Measurements from ENCODE around the gene PPP2R2C.

The PPP2R2C gene

GRCh38 chr4:6369511-6369910 is 102.9 kb downstream of the PPP2R2C start:
- no peak for DNase-seq
- no peaks in the 10 kb centered on the region for H3K36me3 ChIP-seq (ENCODE audit: control insufficient read depth in 4 of 4, insufficient read depth in 4 of 4, low read length in 3 of 4)
- no peak overlapping the region for H3K27ac ChIP-seq (ENCODE audit: insufficient read depth in 1 of 2, low read depth in 1 of 2, low read length in 2 of 2, poor library complexity in 1 of 2, severe bottlenecking in 2 of 2)
- no peaks in the 10 kb centered on the region for H3K4me1 ChIP-seq (ENCODE audit: control extremely low read depth in 1 of 4, control insufficient read depth in 4 of 4, insufficient read depth in 4 of 4, low read length in 3 of 4)
- no peaks in the 10 kb centered on the region for H3K9me3 ChIP-seq (ENCODE audit: control extremely low read depth in 1 of 5, control insufficient read depth in 4 of 5, insufficient read depth in 2 of 5, low read depth in 1 of 5, low read length in 4 of 5)
- WGBS (ENCODE audit: insufficient coverage) = 65% methylated on average over 7 of the region's 8 CpGs
- POLR2A ChIA-PET = no interaction called here
- peaks cover 0 to 59% (median 3%) of the 10 kb centered on the region in 5 experiments for H3K27me3 ChIP-seq (replicated peaks in 2 of 5; ENCODE audit: control insufficient read depth in 4 of 5, insufficient read depth in 5 of 5, low read length in 4 of 5)
- no peak overlapping the region for H3K4me3 ChIP-seq (ENCODE audit: control insufficient read depth in 1 of 7, extremely low read depth in 1 of 7, insufficient read depth in 4 of 7, low read depth in 2 of 7, low read length in 6 of 7)
- CTCF ChIA-PET = interaction anchor here (1.6 kb wide), 1 partner anchor 37 kb away, joined by 6 read pairs; no protein-coding TSS in a partner anchor

- ChIA-PET CTCF (interaction anchor here (1.6 kb wide), 1 partner anchor 36 kb away, joined by 6 read pairs; no protein-coding TSS in a partner anchor), POLR2A (no interaction called here)
- H3K9me3 ChIP-seq (ENCODE audit: control extremely low read depth in 1 of 5, control insufficient read depth in 4 of 5, insufficient read depth in 2 of 5, low read depth in 1 of 5, low read length in 4 of 5) = no peaks in the 10 kb centered on the region
- H3K36me3 ChIP-seq (ENCODE audit: control insufficient read depth in 4 of 4, insufficient read depth in 4 of 4, low read length in 3 of 4) = no peaks in the 10 kb centered on the region
- peaks cover 0 to 64% (median 3%) of the 10 kb centered on the region in 5 experiments for H3K27me3 ChIP-seq (replicated peaks in 2 of 5; ENCODE audit: control insufficient read depth in 4 of 5, insufficient read depth in 5 of 5, low read length in 4 of 5)
- 85% methylated on average over 6 of the region's 8 CpGs for WGBS (ENCODE audit: insufficient coverage)
- no peak for DNase-seq
- no peak overlapping the region for H3K4me3 ChIP-seq (ENCODE audit: control insufficient read depth in 1 of 7, extremely low read depth in 1 of 7, insufficient read depth in 4 of 7, low read depth in 2 of 7, low read length in 6 of 7)
- H3K27ac ChIP-seq (ENCODE audit: insufficient read depth in 1 of 2, low read depth in 1 of 2, low read length in 2 of 2, poor library complexity in 1 of 2, severe bottlenecking in 2 of 2) = no peak overlapping the region
- no peaks in the 10 kb centered on the region for H3K4me1 ChIP-seq (ENCODE audit: control extremely low read depth in 1 of 4, control insufficient read depth in 4 of 4, insufficient read depth in 4 of 4, low read length in 3 of 4)
These were observed 103.4 kb downstream of the PPP2R2C start for GRCh38 chr4:6369035-6369434.

GRCh38 chr4:6368601-6369000 is 103.8 kb downstream of the PPP2R2C start:
- 89% methylated on average over 3 of the region's 12 CpGs for WGBS (ENCODE audit: insufficient coverage)
- ChIA-PET POLR2A (no interaction called here), CTCF (no interaction called here)
- Histone ChIP-seq H3K4me1 (ENCODE audit: control extremely low read depth in 1 of 4, control insufficient read depth in 4 of 4, insufficient read depth in 4 of 4, low read length in 3 of 4) (no peaks in the 10 kb centered on the region), H3K27me3 (replicated peaks in 2 of 5; ENCODE audit: control insufficient read depth in 4 of 5, insufficient read depth in 5 of 5, low read length in 4 of 5) (peaks cover 0 to 64% (median 3%) of the 10 kb centered on the region in 5 experiments), H3K4me3 (ENCODE audit: control insufficient read depth in 1 of 7, extremely low read depth in 1 of 7, insufficient read depth in 4 of 7, low read depth in 2 of 7, low read length in 6 of 7) (no peak overlapping the region), H3K36me3 (ENCODE audit: control insufficient read depth in 4 of 4, insufficient read depth in 4 of 4, low read length in 3 of 4) (no peaks in the 10 kb centered on the region), H3K27ac (ENCODE audit: insufficient read depth in 1 of 2, low read depth in 1 of 2, low read length in 2 of 2, poor library complexity in 1 of 2, severe bottlenecking in 2 of 2) (no peak overlapping the region), H3K9me3 (ENCODE audit: control extremely low read depth in 1 of 5, control insufficient read depth in 4 of 5, insufficient read depth in 2 of 5, low read depth in 1 of 5, low read length in 4 of 5) (no peaks in the 10 kb centered on the region)
- no peak for DNase-seq

- H3K27me3 ChIP-seq (replicated peaks in 2 of 5; ENCODE audit: control insufficient read depth in 4 of 5, insufficient read depth in 5 of 5, low read length in 4 of 5) = peaks cover 0 to 64% (median 3%) of the 10 kb centered on the region in 5 experiments
- POLR2A ChIA-PET = no interaction called here
These were observed 104.3 kb downstream of the PPP2R2C start for GRCh38 chr4:6368096-6368495.

GRCh38 chr4:6367371-6367851 is 105.0 kb downstream of the PPP2R2C start:
- CTCF ChIA-PET = interaction anchor here (1.3 kb wide), 1 partner anchor 33 kb away, joined by 3 read pairs; no protein-coding TSS in a partner anchor
- 45% methylated on average over 8 of the region's 8 CpGs for WGBS (ENCODE audit: insufficient coverage)

More at GRCh38 chr4:6368096-6368495, 104.3 kb downstream of the PPP2R2C start:
- H3K9me3 ChIP-seq (ENCODE audit: control extremely low read depth in 1 of 5, control insufficient read depth in 4 of 5, insufficient read depth in 2 of 5, low read depth in 1 of 5, low read length in 4 of 5) = no peaks in the 10 kb centered on the region
- no peak overlapping the region for H3K4me3 ChIP-seq (ENCODE audit: control insufficient read depth in 1 of 7, extremely low read depth in 1 of 7, insufficient read depth in 4 of 7, low read depth in 2 of 7, low read length in 6 of 7)
- H3K36me3 ChIP-seq (ENCODE audit: control insufficient read depth in 4 of 4, insufficient read depth in 4 of 4, low read length in 3 of 4) = no peaks in the 10 kb centered on the region
- no peak overlapping the region for H3K27ac ChIP-seq (ENCODE audit: insufficient read depth in 1 of 2, low read depth in 1 of 2, low read length in 2 of 2, poor library complexity in 1 of 2, severe bottlenecking in 2 of 2)
- 88% methylated on average over 10 of the region's 10 CpGs for WGBS (ENCODE audit: insufficient coverage)
- CTCF ChIA-PET = interaction anchor here (1.3 kb wide), 1 partner anchor 34 kb away, joined by 3 read pairs; no protein-coding TSS in a partner anchor
- DNase-seq = no peak
- H3K4me1 ChIP-seq (ENCODE audit: control extremely low read depth in 1 of 4, control insufficient read depth in 4 of 4, insufficient read depth in 4 of 4, low read length in 3 of 4) = no peaks in the 10 kb centered on the region

GRCh38 chr4:6366581-6366980 is 105.8 kb downstream of the PPP2R2C start:
- peaks cover 0 to 71% (median 3%) of the 10 kb centered on the region in 5 experiments for H3K27me3 ChIP-seq (replicated peaks in 2 of 5; ENCODE audit: control insufficient read depth in 4 of 5, insufficient read depth in 5 of 5, low read length in 4 of 5)
- H3K9me3 ChIP-seq (ENCODE audit: control extremely low read depth in 1 of 5, control insufficient read depth in 4 of 5, insufficient read depth in 2 of 5, low read depth in 1 of 5, low read length in 4 of 5) = no peaks in the 10 kb centered on the region
- H3K36me3 ChIP-seq (ENCODE audit: control insufficient read depth in 4 of 4, insufficient read depth in 4 of 4, low read length in 3 of 4) = no peaks in the 10 kb centered on the region
- ChIA-PET POLR2A (no interaction called here), CTCF (no interaction called here)
- DNase-seq = no peak
- H3K4me1 ChIP-seq (ENCODE audit: control extremely low read depth in 1 of 4, control insufficient read depth in 4 of 4, insufficient read depth in 4 of 4, low read length in 3 of 4) = no peaks in the 10 kb centered on the region
- no peak overlapping the region for H3K4me3 ChIP-seq (ENCODE audit: control insufficient read depth in 1 of 7, extremely low read depth in 1 of 7, insufficient read depth in 4 of 7, low read depth in 2 of 7, low read length in 6 of 7)
- 85% methylated on average over 4 of the region's 5 CpGs for WGBS (ENCODE audit: insufficient coverage)
- no peak overlapping the region for H3K27ac ChIP-seq (ENCODE audit: insufficient read depth in 1 of 2, low read depth in 1 of 2, low read length in 2 of 2, poor library complexity in 1 of 2, severe bottlenecking in 2 of 2)

More at GRCh38 chr4:6367371-6367851, 105.0 kb downstream of the PPP2R2C start:
- Histone ChIP-seq H3K27me3 (replicated peaks in 2 of 5; ENCODE audit: control insufficient read depth in 4 of 5, insufficient read depth in 5 of 5, low read length in 4 of 5) (peaks cover 0 to 64% (median 3%) of the 10 kb centered on the region in 5 experiments), H3K4me3 (ENCODE audit: control insufficient read depth in 1 of 7, extremely low read depth in 1 of 7, insufficient read depth in 4 of 7, low read depth in 2 of 7, low read length in 6 of 7) (no peak overlapping the region), H3K4me1 (ENCODE audit: control extremely low read depth in 1 of 4, control insufficient read depth in 4 of 4, insufficient read depth in 4 of 4, low read length in 3 of 4) (no peaks in the 10 kb centered on the region), H3K27ac (ENCODE audit: insufficient read depth in 1 of 2, low read depth in 1 of 2, low read length in 2 of 2, poor library complexity in 1 of 2, severe bottlenecking in 2 of 2) (no peak overlapping the region), H3K9me3 (ENCODE audit: control extremely low read depth in 1 of 5, control insufficient read depth in 4 of 5, insufficient read depth in 2 of 5, low read depth in 1 of 5, low read length in 4 of 5) (no peaks in the 10 kb centered on the region), H3K36me3 (ENCODE audit: control insufficient read depth in 4 of 4, insufficient read depth in 4 of 4, low read length in 3 of 4) (no peaks in the 10 kb centered on the region)
- POLR2A ChIA-PET = no interaction called here
- DNase-seq = no peak

GRCh38 chr4:6365545-6366086 is 106.8 kb downstream of the PPP2R2C start:
- Histone ChIP-seq H3K4me1 (ENCODE audit: control extremely low read depth in 1 of 4, control insufficient read depth in 4 of 4, insufficient read depth in 4 of 4, low read length in 3 of 4) (no peaks in the 10 kb centered on the region), H3K36me3 (ENCODE audit: control insufficient read depth in 4 of 4, insufficient read depth in 4 of 4, low read length in 3 of 4) (no peaks in the 10 kb centered on the region), H3K27me3 (replicated peaks in 2 of 5; ENCODE audit: control insufficient read depth in 4 of 5, insufficient read depth in 5 of 5, low read length in 4 of 5) (peaks cover 0 to 72% (median 6%) of the 10 kb centered on the region in 5 experiments), H3K27ac (ENCODE audit: insufficient read depth in 1 of 2, low read depth in 1 of 2, low read length in 2 of 2, poor library complexity in 1 of 2, severe bottlenecking in 2 of 2) (no peak overlapping the region), H3K9me3 (ENCODE audit: control extremely low read depth in 1 of 5, control insufficient read depth in 4 of 5, insufficient read depth in 2 of 5, low read depth in 1 of 5, low read length in 4 of 5) (no peaks in the 10 kb centered on the region), H3K4me3 (ENCODE audit: control insufficient read depth in 1 of 7, extremely low read depth in 1 of 7, insufficient read depth in 4 of 7, low read depth in 2 of 7, low read length in 6 of 7) (no peak overlapping the region)
- 85% methylated on average over 13 of the region's 13 CpGs for WGBS (ENCODE audit: insufficient coverage)
- ChIA-PET POLR2A (no interaction called here), CTCF (no interaction called here)
- no peak for DNase-seq
